Islet of Langerhans (tissue), 1 donor: ENCODE data around the gene METTL13.
"Not testable (repeated sequence)": the region's sequence is repeated elsewhere in the genome, so short reads cannot be mapped to it uniquely, and the experiment has no call there.

Experiments used
- FAIRE-seq: peaks from one replicate; lab custom pipeline; 2011; peaks lifted over from hg19 to GRCh38; lab: Jason Lieb, UNC

Gene METTL13

DNA sequence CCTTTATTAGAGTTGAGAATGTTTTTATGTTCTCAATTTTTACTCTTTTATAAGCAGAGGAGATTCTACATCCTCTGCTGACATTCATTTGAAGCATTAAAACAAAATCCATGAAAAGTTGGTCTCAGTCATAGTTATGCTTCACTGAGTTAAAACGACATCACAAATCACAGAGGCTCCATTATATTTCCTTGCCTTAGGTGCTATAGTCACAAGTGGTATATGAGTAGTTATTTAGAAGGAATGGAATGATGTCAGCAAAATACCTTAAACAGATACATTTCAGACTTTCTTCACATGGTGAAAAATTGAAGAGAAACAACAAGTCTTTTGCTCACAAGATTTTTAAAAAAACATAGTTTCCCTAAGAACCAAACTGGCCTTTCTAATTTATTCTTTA is 11.7 kb upstream of the METTL13 start:
- no peak for FAIRE-seq

DNA sequence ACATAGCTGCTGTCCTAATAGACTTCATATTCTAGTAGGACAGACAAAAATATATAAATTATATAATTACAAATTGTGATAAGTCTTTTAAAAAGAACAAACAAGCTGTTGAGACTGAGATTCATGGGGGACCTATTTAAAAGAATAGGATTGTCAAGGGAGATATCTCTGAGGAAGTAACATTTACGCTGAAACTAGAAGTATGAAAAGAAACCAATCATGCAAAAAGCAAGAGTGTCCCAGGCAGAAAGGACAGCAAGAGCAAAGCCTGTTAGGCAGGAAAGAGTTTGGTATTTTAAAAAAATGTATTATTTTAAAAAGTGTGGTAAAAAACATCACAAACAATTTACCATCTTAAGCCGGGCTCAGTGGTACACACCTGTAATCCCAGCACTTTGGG is 9.1 kb upstream of the METTL13 start:
- no peak for FAIRE-seq

DNA sequence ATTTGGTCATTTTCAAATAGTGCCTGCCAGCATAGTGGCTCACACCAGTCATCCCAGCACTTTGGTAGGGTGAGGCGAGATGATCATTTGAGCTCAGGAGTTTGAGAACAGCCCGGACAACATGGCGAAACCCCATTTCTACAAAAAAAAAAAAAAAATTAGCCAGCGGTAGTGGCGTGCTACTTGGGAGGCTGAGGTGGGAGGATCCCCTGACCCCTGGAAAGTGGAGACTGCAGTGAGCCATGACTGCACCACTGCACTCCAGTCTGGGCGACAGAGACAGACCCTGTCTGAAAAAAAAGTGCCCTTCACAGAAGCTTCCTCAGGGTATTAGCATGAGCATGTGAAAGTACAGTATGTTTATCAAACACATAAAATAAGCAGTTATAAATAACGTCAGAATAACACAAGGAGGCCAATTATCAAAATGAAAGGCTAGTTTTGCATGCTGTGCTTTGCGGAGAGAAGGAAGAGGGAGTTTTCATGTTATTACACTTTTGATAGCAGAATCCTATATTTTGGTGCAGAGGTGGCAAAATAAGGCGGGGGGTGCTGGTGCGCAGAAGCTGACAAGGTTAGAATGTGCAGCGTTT is 781 bp upstream of the METTL13 start:
- FAIRE-seq = no peak

DNA sequence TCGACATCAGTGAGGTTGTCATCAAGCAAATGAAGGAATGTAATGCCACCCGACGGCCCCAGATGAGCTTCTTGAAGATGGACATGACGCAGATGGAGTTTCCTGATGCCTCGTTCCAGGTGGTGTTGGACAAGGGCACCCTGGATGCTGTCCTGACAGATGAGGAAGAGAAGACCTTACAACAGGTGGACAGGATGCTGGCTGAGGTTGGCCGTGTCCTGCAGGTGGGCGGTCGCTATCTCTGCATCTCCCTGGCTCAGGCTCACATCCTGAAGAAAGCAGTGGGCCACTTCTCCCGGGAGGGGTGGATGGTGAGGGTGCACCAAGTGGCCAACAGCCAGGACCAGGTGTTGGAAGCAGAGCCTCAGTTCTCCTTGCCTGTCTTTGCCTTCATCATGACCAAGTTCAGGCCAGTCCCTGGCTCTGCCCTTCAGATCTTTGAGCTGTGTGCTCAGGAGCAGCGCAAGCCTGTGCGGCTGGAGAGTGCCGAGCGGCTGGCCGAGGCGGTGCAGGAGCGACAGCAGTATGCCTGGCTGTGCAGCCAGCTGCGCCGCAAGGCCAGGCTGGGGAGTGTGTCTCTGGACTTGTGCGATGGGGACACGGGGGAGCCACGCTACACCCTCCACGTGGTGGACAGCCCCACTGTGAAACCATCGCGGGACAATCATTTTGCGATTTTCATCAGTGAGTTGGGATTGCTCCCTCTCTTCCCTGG is 2.5 kb downstream of the METTL13 start:
- no peak for FAIRE-seq

DNA sequence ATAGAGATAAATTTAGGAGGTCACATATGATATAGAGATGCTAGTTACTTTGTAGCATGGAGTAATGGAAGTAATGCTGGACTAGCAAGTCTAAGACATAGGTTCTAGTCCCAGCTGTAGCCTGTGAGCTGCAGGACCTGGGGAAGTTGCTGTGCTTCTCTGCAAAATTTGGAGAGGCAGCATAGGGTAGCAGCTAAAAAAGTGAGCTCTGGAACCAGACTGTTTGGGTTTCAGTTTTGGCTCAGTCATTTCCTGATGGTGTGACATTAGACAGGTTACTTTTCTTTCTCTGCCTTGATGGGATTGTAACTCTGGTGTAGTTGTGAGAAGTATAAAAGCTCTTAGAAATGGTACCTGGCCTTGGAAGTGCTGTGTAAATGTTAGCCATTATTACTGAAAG is 3.3 kb downstream of the METTL13 start:
- FAIRE-seq = no peak

DNA sequence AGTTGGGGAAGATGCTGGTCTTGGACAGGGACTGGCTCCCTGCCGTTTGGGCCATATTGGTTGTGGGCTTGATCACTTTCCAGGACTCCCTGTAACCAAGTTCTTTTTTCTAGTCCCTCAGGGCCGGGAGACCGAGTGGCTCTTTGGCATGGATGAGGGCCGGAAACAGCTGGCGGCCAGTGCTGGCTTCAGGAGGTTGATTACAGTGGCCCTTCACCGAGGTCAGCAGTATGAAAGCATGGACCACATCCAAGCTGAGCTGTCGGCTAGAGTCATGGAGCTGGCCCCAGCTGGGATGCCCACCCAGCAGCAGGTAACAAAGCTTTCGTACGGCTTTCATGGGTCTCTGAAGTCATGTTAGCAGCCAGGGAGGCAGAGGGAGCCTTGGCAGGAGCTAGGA is 4.3 kb downstream of the METTL13 start:
- FAIRE-seq = no peak

DNA sequence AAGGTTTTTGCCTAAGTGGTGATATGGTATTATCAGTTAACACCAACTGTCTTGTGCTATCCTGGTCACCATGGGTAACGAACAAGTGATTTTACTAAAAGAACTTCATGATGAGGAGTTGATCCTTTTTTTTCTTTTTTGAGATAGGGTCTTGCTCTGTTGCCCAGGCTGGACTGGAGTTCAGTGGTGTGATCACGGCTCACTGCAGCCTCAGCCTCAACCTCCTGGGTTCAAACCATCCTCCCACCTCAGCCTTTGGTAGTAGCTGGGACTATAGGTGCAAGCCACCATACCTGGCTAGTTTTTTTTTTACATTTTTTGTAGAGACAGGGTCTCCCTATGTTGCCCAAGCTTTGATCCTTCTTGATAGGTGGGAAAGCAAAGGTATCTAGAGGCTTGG is 5.1 kb downstream of the METTL13 start:
- no peak for FAIRE-seq

DNA sequence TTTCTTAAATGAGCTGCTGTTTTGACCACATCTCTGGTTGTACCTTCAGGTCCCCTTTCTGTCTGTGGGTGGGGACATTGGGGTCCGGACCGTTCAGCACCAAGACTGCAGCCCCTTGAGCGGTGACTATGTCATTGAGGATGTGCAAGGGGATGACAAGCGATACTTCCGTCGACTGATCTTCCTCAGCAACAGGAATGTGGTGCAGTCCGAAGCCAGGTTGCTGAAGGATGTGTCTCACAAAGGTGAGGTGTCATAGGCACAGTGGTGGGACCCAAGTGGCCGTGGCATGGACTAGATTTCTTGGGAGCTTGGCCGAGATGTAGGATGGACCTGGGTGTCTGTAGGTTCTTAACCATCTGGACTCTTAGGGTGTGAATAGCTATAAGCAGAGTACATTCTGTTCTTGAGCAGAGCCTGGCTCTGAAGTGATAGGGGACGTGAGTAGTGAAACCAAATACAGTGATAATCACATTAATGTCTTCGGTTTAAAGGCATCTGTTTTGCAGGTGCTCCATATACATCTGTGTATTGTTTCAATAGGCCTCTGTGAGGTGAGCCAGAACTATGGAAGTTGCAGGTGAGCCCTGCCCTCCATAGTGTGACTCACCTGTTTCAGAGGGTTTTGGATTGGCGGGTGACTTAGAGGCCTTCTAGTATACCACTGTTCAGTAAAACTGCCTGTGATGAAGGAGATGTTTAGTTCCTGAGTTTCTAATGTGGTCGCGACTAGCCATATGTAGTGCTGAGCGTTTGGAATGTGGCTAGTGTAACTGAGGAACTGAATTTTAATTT is 6.4 kb downstream of the METTL13 start:
- no peak for FAIRE-seq

DNA sequence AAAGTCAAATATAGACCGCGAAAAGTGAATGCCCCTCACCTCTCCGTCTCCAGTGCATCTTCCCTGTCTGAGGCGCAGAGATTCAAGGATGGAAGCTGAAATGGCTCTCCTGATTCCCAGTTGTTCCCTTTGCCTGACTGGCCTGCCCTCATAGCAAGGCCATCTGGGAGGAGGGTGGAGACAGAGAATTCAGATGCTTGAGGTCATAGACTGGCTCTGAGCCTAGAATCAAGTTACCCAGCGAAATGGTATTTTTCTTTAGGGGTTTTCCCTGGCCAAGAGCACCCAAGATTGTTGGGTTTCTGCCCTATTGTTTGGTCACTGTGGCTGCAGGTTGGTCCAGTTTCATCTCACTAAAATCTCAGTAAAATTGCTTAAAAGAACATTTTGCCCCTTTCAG is 7.2 kb downstream of the METTL13 start:
- FAIRE-seq = no peak

DNA sequence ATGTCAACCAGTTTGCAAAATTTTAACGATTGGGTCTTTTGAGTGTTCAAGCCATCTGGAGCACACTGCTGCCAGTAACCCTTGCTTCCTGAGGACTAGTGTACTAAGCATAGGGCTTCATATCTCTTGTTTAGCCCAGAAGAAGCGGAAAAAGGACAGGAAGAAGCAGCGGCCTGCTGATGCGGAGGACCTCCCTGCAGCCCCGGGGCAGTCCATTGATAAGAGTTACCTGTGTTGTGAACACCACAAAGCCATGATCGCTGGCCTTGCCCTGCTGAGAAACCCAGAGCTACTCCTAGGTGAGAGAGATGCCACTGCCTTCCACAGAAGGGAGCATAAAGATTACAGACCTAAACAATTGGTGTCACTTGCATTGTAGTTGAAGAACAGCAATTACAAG is 8.9 kb downstream of the METTL13 start:
- no peak for FAIRE-seq

DNA sequence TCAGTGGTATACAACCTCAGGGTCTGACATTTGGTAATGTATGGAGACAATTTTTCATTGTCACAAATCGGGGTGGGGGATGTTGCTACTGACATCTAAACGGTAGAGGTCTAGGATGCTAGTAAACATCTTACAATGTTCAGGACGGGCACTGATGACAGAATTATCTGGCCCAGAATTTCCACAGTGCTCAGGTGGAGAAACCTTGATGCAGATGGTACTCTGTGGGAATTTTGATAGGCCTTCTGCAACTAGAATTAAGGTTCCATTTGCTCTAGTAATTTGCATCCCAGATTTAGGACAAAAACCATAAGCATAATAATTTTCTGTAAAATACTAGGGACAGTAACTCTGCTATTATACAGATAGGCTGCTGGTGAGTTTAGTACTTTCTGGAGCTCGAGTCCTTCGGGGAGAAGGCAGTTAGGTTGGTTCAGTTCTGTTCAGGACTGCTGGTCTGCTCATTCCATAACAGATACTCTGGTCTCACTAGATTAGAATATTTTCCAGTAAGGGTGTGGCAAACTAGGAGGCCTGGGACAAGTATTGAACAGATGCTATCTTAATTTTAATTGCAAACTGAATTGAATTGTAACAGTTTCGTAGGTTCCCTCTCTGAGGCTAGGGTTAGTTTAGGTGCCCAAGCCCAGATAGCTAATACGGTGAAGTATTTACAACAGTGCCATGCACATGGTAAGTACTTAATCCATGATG is 11.4 kb downstream of the METTL13 start:
- no peak for FAIRE-seq

DNA sequence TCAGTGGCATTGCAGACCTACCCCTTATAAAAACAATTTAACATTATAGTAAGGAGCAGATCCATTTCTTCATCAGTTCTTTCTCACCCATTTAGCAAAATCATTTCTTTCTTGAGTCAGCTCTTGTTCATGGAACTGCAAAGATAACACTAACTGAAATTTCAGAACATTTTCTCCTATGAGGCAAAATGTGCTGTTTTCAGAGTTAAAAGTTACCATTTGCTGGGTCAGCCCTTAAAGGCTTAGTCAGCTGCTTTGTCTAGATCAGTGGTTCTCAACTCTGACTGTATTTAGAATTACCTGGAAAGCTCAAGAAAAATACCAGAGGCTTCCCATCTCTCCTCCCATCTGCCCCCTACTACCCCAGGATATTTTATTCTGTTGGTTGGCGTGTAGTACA is 12.2 kb downstream of the METTL13 start:
- FAIRE-seq = no peak

DNA sequence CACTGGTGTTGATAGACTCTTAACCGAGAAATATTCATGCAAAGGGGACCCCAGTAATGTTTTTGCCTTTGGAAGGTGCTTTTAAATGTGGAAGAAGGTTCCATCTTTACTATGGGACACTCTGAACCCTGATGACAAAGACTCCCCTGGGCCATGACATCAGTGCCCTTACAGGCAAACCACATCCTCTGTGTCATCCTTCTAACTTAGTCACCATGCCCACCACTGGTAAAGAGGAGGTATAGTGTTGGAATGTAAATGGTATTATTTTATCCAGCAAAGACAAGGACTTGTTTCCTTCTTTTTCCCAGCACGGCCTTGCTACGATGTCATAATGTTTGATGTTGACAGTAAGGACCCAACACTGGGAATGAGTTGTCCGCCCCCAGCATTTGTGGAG is 12.6 kb downstream of the METTL13 start:
- no peak for FAIRE-seq

DNA sequence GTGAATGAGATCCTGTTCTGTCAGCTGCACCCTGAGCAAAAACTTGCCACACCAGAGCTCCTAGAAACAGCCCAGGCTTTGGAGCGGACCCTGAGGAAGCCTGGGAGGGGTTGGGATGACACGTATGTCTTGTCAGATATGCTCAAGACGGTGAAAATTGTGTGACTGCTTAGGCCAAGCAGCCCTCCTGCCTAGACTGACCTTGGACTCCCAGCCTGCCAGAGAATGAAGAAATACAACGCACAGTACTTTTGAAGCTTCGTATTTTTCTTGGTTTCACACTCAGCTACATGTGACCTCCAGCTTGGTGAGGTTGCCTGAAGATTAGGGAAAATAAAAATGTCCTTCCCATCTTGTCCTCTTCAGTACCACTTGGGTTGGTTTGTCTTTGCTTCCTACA is 15.1 kb downstream of the METTL13 start:
- no peak for FAIRE-seq

DNA sequence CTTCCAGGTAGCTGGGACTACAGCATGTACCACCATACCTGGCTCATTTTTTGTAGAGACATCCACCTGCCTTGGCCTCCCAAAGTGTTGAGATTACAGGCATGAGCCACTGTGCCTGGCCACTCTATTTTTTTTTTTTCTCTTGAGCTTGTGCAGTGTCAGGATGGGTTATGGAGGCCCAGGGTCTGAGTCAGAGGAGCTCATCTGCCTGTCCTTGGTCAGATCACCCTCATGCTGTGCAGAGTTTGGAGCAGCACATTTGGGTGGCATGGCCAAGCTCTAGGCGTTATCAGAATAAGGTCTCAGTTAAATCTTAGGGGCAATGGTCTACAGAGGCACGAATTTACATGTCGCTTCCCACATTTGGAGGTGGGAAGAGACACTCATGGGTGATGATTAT is 16.9 kb downstream of the METTL13 start:
- no peak for FAIRE-seq

DNA sequence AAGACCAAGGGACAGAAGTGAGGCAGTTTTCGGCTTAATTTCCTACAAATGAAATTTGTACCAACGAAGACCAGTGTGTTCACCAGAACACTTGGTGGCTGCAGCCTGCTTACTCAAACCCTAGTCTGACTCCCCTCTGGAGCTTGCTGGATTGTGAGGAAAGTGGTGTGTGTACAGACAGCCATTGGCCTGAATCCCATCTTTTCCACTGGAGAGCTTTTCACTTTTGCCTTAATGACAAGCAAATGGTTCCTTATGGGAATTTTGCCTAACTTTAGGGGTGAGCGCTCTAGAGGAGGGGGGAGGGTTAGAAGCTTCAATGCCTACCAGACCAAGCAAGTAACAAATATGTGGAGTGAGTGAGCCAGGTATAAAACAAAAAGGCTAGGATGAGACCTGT is 17.3 kb downstream of the METTL13 start:
- no peak for FAIRE-seq

DNA sequence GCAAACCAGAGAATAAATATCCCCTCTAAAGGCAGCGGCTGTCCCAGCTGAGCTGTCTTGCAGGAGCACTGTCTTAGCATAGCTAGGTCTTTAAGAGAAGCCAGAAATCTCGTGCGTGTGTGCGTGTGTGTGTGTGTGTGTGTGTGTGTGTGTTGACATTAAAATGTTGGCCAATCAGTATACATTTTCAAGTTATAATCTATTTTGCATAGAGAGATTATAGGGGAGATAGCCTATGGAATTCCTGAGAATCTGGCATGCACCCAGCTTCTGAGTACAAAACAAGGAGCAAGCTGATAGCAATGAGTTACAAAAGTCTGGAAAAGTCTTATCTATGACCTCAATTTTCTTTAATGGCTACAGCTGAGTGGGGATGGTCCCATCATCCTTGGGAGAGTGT is 17.7 kb downstream of the METTL13 start:
- FAIRE-seq = no peak

DNA sequence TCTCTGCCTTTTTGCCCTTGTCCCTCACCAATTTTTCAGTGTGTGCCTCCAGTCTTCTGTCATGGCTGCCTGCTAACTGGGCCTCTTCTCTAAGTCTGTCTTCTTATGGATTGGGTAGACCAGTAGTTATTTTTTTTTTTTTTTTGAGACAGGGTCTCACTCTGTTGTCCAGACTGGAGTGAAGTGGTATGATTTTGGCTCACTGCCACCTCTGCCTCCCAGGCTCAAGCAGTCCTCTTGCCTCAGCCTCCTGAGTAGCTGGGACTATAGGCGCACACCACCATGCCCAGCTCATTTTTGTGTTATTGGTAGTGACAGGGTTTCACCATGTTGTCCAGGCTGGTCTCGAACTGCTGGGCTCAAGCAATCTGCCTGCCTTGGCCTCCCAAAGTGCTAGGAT is 18.2 kb downstream of the METTL13 start:
- FAIRE-seq = not testable (repeated sequence)

DNA sequence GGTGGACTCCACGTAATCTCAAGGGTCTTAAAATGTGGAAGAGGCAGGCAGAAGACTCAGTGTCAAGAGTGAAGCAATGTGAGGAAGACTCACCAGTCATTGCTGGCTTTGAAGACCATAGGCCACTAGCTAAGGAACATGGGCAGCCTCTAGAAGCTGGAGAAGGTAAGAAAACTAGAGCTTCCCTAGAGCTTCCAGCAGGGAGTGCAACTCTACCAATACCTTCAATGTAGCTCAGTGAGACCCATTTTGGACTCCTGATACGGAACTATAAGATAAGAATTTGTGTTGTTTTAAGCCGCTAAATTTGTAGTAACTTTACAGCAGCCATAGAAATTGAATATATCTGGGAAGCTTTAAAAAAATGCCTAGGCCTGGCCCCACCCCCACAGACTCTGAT is 18.9 kb downstream of the METTL13 start:
- no peak for FAIRE-seq

DNA sequence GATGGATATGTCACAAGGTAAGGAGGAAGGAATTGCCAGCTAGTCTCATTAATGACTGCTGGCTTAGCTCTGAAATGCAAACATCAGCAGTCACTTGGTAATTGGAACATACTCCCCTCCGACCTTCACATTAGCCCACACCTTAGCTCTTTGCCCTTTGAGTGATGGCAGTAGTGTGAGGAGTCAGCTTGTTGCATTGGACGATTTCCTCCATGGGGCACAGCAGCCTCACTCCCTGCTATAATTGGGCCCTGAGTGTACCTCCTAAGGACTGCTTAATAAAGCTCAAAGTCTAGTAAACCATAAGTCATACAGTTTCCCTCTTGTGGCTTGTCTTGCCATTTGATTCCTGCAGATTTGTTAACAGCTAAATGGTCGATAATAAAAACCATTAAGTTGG is 19.4 kb downstream of the METTL13 start:
- no peak for FAIRE-seq

DNA sequence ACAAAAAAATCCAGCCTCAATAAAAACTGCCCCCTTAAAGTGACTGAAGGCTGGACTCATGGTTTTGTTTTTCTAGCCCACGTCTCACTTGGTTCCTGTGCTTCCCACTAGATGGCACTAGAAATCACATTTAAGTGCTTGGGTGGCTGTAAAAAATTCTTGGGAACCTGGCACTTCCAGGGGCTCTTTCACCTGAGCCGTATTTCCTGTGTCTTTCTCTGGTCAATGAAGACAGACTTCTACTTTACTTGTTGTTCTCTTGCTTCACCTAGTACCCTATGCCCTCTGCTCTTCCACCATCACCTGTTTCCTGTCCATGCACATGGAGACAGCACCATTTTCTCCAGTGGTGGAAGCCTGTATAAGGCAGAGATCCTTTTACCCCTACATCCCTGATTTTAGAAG is 20.0 kb downstream of the METTL13 start:
- FAIRE-seq = peak; percentile 9

DNA sequence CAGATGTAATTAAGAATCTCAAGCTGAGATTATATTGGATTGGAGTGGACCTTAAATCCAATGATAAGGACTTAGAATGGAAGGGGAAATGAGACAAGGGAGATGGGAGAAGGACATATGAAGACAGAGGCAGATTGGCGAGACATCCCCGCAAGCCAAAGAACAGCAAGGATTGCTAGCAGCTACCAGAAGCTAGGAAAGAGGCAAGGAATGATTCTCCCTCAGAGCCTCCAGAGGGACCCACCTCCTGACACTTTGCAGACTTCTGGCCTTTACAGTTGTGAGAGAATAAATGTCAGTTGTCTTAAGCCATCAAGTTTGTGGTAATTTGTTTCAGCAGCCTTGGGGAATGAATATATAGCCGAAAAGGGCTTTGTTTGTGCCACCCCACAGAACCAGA is 20.7 kb downstream of the METTL13 start:
- no peak for FAIRE-seq

DNA sequence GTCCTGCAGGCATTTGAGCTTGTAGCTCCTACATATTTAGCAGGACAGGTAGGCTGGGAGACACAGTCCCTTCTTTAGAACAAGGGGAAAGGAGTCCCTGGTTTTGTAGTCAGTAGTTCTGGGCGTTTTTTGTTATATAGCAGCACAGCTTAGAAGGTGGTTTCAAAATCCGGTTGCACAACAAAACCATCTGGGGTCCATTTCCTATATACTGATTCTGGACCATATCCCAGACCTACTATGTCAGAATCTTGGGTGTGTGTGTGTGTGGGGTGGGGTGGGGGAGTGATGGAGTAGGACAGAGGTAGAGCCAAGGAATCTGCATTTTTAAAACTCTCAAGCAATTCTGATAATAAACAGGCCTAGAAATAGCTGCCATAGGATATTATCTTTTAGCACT is 21.6 kb downstream of the METTL13 start:
- FAIRE-seq = no peak
